ENCODE results near the gene RGR. TPM values are rescaled to one million over a fixed set of nuclear protein-coding genes. Genes with fewer than 3 reads are reported as not detected.

RGR gene
- total RNA-seq, 2 donors from 2014 or later, result not detected

GRCh38 chr10:84211566-84211965 lies 33.3 kb upstream of the RGR start:
- 56 to 61% methylated on average over 2 of the region's 2 CpGs for WGBS, 2 donors
- Histone ChIP-seq H3K9me3 (no peaks in the 10 kb centered on the region), H3K4me1 (no peaks in the 10 kb centered on the region), H3K4me3 (no peak overlapping the region), H3K36me3 (replicated peaks in 1 of 2; ENCODE audit: insufficient read depth in 1 of 2, low read depth in 2 of 2) (no peaks in the 10 kb centered on the region), H3K27me3 (no peaks in the 10 kb centered on the region), H3K27ac (no peak overlapping the region)
- DNase-seq, result no peak
- intact Hi-C loops (cut with DNase I), result no loop called here
- TF ChIP-seq CTCF (IDR thresholded peaks at IDR 0.05) (no peak), POLR2A (IDR thresholded peaks at IDR 0.05) (no peak)
- ATAC-seq, result no peak

- Histone ChIP-seq H3K9me3 (no peaks in the 10 kb centered on the region), H3K4me1 (no peaks in the 10 kb centered on the region), H3K27me3 (no peaks in the 10 kb centered on the region), H3K27ac (no peak overlapping the region), H3K36me3 (replicated peaks in 1 of 2; ENCODE audit: insufficient read depth in 1 of 2, low read depth in 2 of 2) (no peaks in the 10 kb centered on the region), H3K4me3 (no peak overlapping the region)
- no peak for TF ChIP-seq POLR2A (IDR thresholded peaks at IDR 0.05)
- no peak for TF ChIP-seq CTCF (IDR thresholded peaks at IDR 0.05)
- no peak for ATAC-seq
- intact Hi-C loops (cut with DNase I), result no loop called here
- no peak for DNase-seq
- 53 to 65% methylated on average over 5 of the region's 5 CpGs for WGBS, 2 donors
Measured at GRCh38 chr10:84212014-84212413, 32.8 kb upstream of the RGR start.

GRCh38 chr10:84213076-84213475 lies 31.8 kb upstream of the RGR start:
- Histone ChIP-seq H3K27me3 (no peaks in the 10 kb centered on the region), H3K27ac (no peak overlapping the region), H3K4me3 (no peak overlapping the region), H3K36me3 (replicated peaks in 1 of 2; ENCODE audit: insufficient read depth in 1 of 2, low read depth in 2 of 2) (no peaks in the 10 kb centered on the region), H3K4me1 (no peaks in the 10 kb centered on the region), H3K9me3 (no peaks in the 10 kb centered on the region)
- intact Hi-C loops (cut with DNase I), result no loop called here
- ATAC-seq (no peak), DNase-seq (no peak)
- TF ChIP-seq CTCF (IDR thresholded peaks at IDR 0.05) (no peak), POLR2A (IDR thresholded peaks at IDR 0.05) (no peak)
- 76 to 83% methylated on average over 6 to 11 of the region's 11 CpGs for WGBS, 2 donors

- intact Hi-C loops (cut with DNase I), result no loop called here
- Histone ChIP-seq H3K36me3 (replicated peaks in 1 of 2; ENCODE audit: insufficient read depth in 1 of 2, low read depth in 2 of 2) (no peaks in the 10 kb centered on the region), H3K27me3 (no peaks in the 10 kb centered on the region), H3K27ac (no peak overlapping the region), H3K9me3 (no peaks in the 10 kb centered on the region), H3K4me1 (no peaks in the 10 kb centered on the region), H3K4me3 (no peak overlapping the region)
- TF ChIP-seq CTCF (IDR thresholded peaks at IDR 0.05), result no peak
- TF ChIP-seq POLR2A (IDR thresholded peaks at IDR 0.05), result no peak
- 53 to 63% methylated on average over 14 to 25 of the region's 25 CpGs for WGBS, 2 donors
- DNase-seq, result no peak
- ATAC-seq, result no peak
Measured at GRCh38 chr10:84214046-84214572, 30.7 kb upstream of the RGR start.

- H3K4me1 ChIP-seq, result no peaks in the 10 kb centered on the region
- no peak for ATAC-seq
- no peaks in the 10 kb centered on the region for H3K36me3 ChIP-seq (replicated peaks in 1 of 2; ENCODE audit: insufficient read depth in 1 of 2, low read depth in 2 of 2)
- WGBS, 2 donors, result 44 to 46% methylated on average over 12 of the region's 12 CpGs
- H3K9me3 ChIP-seq, result no peaks in the 10 kb centered on the region
- intact Hi-C loops (cut with DNase I), result no loop called here
- H3K4me3 ChIP-seq, result no peak overlapping the region
- DNase-seq, result no peak
- TF ChIP-seq POLR2A (IDR thresholded peaks at IDR 0.05) (no peak), CTCF (IDR thresholded peaks at IDR 0.05) (peak in 4 of 7 experiments; percentile 8 to 30 (median 17))
- H3K27ac ChIP-seq, result no peak overlapping the region
- no peaks in the 10 kb centered on the region for H3K27me3 ChIP-seq
Measured at GRCh38 chr10:84214612-84215235, 30.1 kb upstream of the RGR start.

All from body of pancreas (tissue), 4 donors.